ENCODE measurements around the gene LRRK2.

- TF ChIP-seq CTCF (conservative IDR thresholded peaks at IDR 0.05) (no peak), EZH2 (IDR thresholded peaks at IDR 0.05; ENCODE audit: low read depth) (no peak)
Measured at GRCh38 chr12:40338621-40339020, 113.8 kb downstream of the LRRK2 start.
